ENCODE results near the gene RNF220. TPM values are rescaled to one million over a fixed set of nuclear protein-coding genes. Genes with fewer than 3 reads are reported as not detected.

RNF220 gene
- total and polyA plus RNA-seq, 2 of the 13 experiments (the other 11 are each of a cell fraction or from before 2014, with no cell fraction given) = 48.2 to 72.1 TPM

GRCh38 chr1:44565833-44566232 lies 160.8 kb downstream of the RNF220 start:
- H3K36me3 ChIP-seq (replicated peaks in 1 of 2; ENCODE audit: control insufficient read depth in 1 of 2, insufficient read depth in 2 of 2, low read length in 2 of 2) = no peaks in the 10 kb centered on the region
- H3K9ac ChIP-seq (ENCODE audit: insufficient read depth, low read depth, low read length) = no peak overlapping the region
- ChIA-PET CTCF (ENCODE audit: low intra/inter-chr PET ratio, low total read pairs) (no interaction called here), POLR2A (interaction anchor here (1.0 to 1.2 kb wide), 2 partner anchors 29 to 282 kb away, joined by 3 read pairs; no protein-coding TSS in a partner anchor)
- no peaks in the 10 kb centered on the region for H4K20me1 ChIP-seq (ENCODE audit: insufficient read depth, low read length)
- no peak for ATAC-seq
- no peaks in the 10 kb centered on the region for H3K4me1 ChIP-seq (ENCODE audit: insufficient read depth, low read length)
- BruUV-seq (replicated peaks) = no TSS peak
- no peak overlapping the region for H3K27ac ChIP-seq (ENCODE audit: extremely low read length, insufficient read depth, low read length)
- in situ Hi-C loops (cut with HindIII; ENCODE audit: extremely low pct_ligation_motif_present, low pct_unique_long_range_greater_than_20kb) (no loop called here), intact Hi-C loops (cut with micrococcal nuclease; ENCODE audit: unreplicated experiment) (no loop called here)
- H3K4me2 ChIP-seq (ENCODE audit: low read depth, low read length) = no peak overlapping the region
- TF ChIP-seq, protein P1, sequence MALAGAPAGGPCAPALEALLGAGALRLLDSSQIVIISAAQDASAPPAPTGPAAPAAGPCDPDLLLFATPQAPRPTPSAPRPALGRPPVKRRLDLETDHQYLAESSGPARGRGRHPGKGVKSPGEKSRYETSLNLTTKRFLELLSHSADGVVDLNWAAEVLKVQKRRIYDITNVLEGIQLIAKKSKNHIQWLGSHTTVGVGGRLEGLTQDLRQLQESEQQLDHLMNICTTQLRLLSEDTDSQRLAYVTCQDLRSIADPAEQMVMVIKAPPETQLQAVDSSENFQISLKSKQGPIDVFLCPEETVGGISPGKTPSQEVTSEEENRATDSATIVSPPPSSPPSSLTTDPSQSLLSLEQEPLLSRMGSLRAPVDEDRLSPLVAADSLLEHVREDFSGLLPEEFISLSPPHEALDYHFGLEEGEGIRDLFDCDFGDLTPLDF (CRISPR knock-in tag; IDR thresholded peaks at IDR 0.05) = no peak
- no peak for TF ChIP-seq POLR2G (IDR thresholded peaks at IDR 0.05; ENCODE audit: low read depth, low read length)
- TF ChIP-seq GFI1 (CRISPR knock-in tag; IDR thresholded peaks at IDR 0.05; ENCODE audit: borderline replicate concordance) = no peak
- TF ChIP-seq ZNF558 (CRISPR knock-in tag; IDR thresholded peaks at IDR 0.05; ENCODE audit: borderline replicate concordance) = no peak
- TF ChIP-seq ARNT (IDR thresholded peaks at IDR 0.05) = no peak
- TF ChIP-seq, protein P2, sequence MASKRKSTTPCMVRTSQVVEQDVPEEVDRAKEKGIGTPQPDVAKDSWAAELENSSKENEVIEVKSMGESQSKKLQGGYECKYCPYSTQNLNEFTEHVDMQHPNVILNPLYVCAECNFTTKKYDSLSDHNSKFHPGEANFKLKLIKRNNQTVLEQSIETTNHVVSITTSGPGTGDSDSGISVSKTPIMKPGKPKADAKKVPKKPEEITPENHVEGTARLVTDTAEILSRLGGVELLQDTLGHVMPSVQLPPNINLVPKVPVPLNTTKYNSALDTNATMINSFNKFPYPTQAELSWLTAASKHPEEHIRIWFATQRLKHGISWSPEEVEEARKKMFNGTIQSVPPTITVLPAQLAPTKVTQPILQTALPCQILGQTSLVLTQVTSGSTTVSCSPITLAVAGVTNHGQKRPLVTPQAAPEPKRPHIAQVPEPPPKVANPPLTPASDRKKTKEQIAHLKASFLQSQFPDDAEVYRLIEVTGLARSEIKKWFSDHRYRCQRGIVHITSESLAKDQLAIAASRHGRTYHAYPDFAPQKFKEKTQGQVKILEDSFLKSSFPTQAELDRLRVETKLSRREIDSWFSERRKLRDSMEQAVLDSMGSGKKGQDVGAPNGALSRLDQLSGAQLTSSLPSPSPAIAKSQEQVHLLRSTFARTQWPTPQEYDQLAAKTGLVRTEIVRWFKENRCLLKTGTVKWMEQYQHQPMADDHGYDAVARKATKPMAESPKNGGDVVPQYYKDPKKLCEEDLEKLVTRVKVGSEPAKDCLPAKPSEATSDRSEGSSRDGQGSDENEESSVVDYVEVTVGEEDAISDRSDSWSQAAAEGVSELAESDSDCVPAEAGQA (IDR thresholded peaks at IDR 0.05; ENCODE audit: low read depth) = no peak
- TF ChIP-seq, protein P2 (CRISPR knock-in tag; IDR thresholded peaks at IDR 0.05; ENCODE audit: borderline replicate concordance) = no peak
- no peak for TF ChIP-seq ZNF788 (CRISPR knock-in tag; IDR thresholded peaks at IDR 0.05; ENCODE audit: borderline replicate concordance)
- H3K9me3 ChIP-seq (ENCODE audit: low read length) = no peaks in the 10 kb centered on the region
- 70% methylated on average over 6 of the region's 6 CpGs for WGBS (ENCODE audit: low lambda C conversion rate)
- no peaks in the 10 kb centered on the region for H3K79me2 ChIP-seq (ENCODE audit: insufficient read depth, low read length)
- FAIRE-seq = no peak
- no peak for DNase-seq (ENCODE audit: low spot score)
- H2AFZ ChIP-seq (ENCODE audit: low read length) = no peak overlapping the region
- no peak overlapping the region for H3K4me3 ChIP-seq (replicated peaks in 1 of 3; ENCODE audit: insufficient read depth in 1 of 3, low read depth in 2 of 3, low read length in 3 of 3)
- peaks cover 0 to 24% of the 10 kb centered on the region in 2 experiments; a peak in 2 of 5 replicates for H3K27me3 ChIP-seq (ENCODE audit: control insufficient read depth in 1 of 2, insufficient read depth in 2 of 2, low read length in 2 of 2)
